MM.1S (cell line): Measurements from ENCODE around the gene LPIN1.

Experiments used
- DNase-seq: peaks from one replicate; pipeline ENCODE4 v3.0.0-alpha.2; 2015
- H2AFZ ChIP-seq: fragments of 300-600 bp; sonication (generic); 2 replicates; pipeline ENCODE4 v1.6.0; 2016; ENCODE audit warnings: antibody characterized with exemption, low read length
- H3F3A ChIP-seq: fragments of 300-600 bp; sonication (generic); 2 replicates; pipeline ENCODE4 v1.6.1; 2016; ENCODE audit warnings: mild to moderate bottlenecking, antibody characterized with exemption, low read length, moderate library complexity, mixed read lengths; ENCODE audit not compliant: insufficient read depth
- H3K27ac ChIP-seq: fragments of 300-600 bp; sonication (generic); 2 replicates; pipeline ENCODE4 v1.5.1; 2016; ENCODE audit warnings: mild to moderate bottlenecking, low read length
- H3K27me3 ChIP-seq: fragments of 300-600 bp; sonication (generic); replicated peaks from 2 replicates; pipeline ENCODE4 v1.6.0; 2016; ENCODE audit warnings: low read length; ENCODE audit not compliant: insufficient read depth
- H3K36me3 ChIP-seq: fragments of 300-600 bp; sonication (generic); replicated peaks from 2 replicates; pipeline ENCODE4 v1.6.1; 2016; ENCODE audit warnings: mild to moderate bottlenecking, low read length, mixed read lengths; ENCODE audit not compliant: insufficient read depth
- H3K4me1 ChIP-seq: fragments of 300-600 bp; sonication (generic); 2 replicates; pipeline ENCODE4 v1.6.1; 2016; ENCODE audit warnings: low read length, mixed read lengths
- H3K4me2 ChIP-seq: fragments of 300-600 bp; sonication (generic); 2 replicates; pipeline ENCODE4 v1.6.0; 2016; ENCODE audit warnings: low read depth, low read length
- H3K4me3 ChIP-seq: fragments of 300-600 bp; sonication (generic); 2 replicates; pipeline ENCODE4 v1.5.1; 2016; ENCODE audit warnings: low read length, mixed read lengths
- H3K79me2 ChIP-seq: fragments of 300-600 bp; sonication (generic); 2 replicates; pipeline ENCODE4 v1.6.1; 2016; ENCODE audit warnings: mixed run types, low read length, mixed read lengths
- H3K9ac ChIP-seq: fragments of 300-600 bp; sonication (generic); 2 replicates; pipeline ENCODE4 v1.6.1; 2016; ENCODE audit warnings: low read length, mixed read lengths
- H3K9me2 ChIP-seq: fragments of 300-600 bp; sonication (generic); replicated peaks from 2 replicates; pipeline ENCODE4 v1.6.1; 2016; ENCODE audit warnings: mild to moderate bottlenecking, low read length, mixed read lengths; ENCODE audit not compliant: insufficient read depth
- H3K9me3 ChIP-seq: fragments of 300-600 bp; sonication (generic); replicated peaks from 2 replicates; pipeline ENCODE4 v1.6.1; 2016; ENCODE audit warnings: mild to moderate bottlenecking, low read length, mixed read lengths; ENCODE audit not compliant: insufficient read depth
- H4K20me1 ChIP-seq: fragments of 300-600 bp; sonication (generic); 2 replicates; pipeline ENCODE4 v1.6.1; 2016; ENCODE audit warnings: mild to moderate bottlenecking, low read length, moderate library complexity, mixed read lengths; ENCODE audit not compliant: insufficient read depth
- CTCF ChIP-seq: fragments of 300-600 bp; sonication (generic); IDR thresholded peaks from 2 replicates; pipeline ENCODE4 v1.5.1; 2016; ENCODE audit warnings: antibody characterized with exemption, low read length, mixed read lengths
- EZH2 ChIP-seq: fragments of 300-600 bp; sonication (generic); optimal IDR thresholded peaks from 2 replicates; pipeline ENCODE3; 2017; ENCODE audit warnings: low read depth, mild to moderate bottlenecking, antibody characterized with exemption, low read length, mixed read lengths
- EZH2phosphoT487 ChIP-seq: fragments of 300-600 bp; sonication (generic); IDR thresholded peaks from 2 replicates; pipeline ENCODE4 v1.6.1; 2018; ENCODE audit warnings: antibody characterized with exemption, low read length

The LPIN1 gene

GRCh38 chr2:11870064-11870463 is 123.6 kb downstream of the LPIN1 start:
- Histone ChIP-seq H3K4me1 (no peaks in the 10 kb centered on the region), H3K36me3 (no peaks in the 10 kb centered on the region), H3F3A (no peaks in the 10 kb centered on the region), H3K79me2 (no peaks in the 10 kb centered on the region), H3K4me2 (no peak overlapping the region), H3K27ac (no peak overlapping the region), H3K9ac (no peak overlapping the region), H3K9me2 (no peaks in the 10 kb centered on the region), H3K4me3 (no peak overlapping the region), H4K20me1 (no peaks in the 10 kb centered on the region), H2AFZ (no peak overlapping the region), H3K27me3 (no peaks in the 10 kb centered on the region), H3K9me3 (no peaks in the 10 kb centered on the region)
- DNase-seq, result no peak
- no peak for TF ChIP-seq EZH2phosphoT487
- no peak for TF ChIP-seq CTCF
- TF ChIP-seq EZH2, result no peak

- Histone ChIP-seq H3K9ac (no peak overlapping the region), H3F3A (no peaks in the 10 kb centered on the region), H3K4me2 (no peak overlapping the region), H3K27ac (no peak overlapping the region), H2AFZ (no peak overlapping the region), H3K4me1 (no peaks in the 10 kb centered on the region), H3K36me3 (no peaks in the 10 kb centered on the region), H3K4me3 (no peak overlapping the region), H4K20me1 (no peaks in the 10 kb centered on the region), H3K27me3 (no peaks in the 10 kb centered on the region), H3K9me2 (no peaks in the 10 kb centered on the region), H3K9me3 (no peaks in the 10 kb centered on the region), H3K79me2 (no peaks in the 10 kb centered on the region)
- no peak for DNase-seq
- TF ChIP-seq EZH2phosphoT487 (no peak), EZH2 (no peak), CTCF (no peak)
These were observed 124.2 kb downstream of the LPIN1 start for GRCh38 chr2:11870584-11870983.

GRCh38 chr2:11871421-11871820 is 125.0 kb downstream of the LPIN1 start:
- H3K79me2 ChIP-seq, result no peaks in the 10 kb centered on the region
- no peak overlapping the region for H3K4me3 ChIP-seq
- H3K27me3 ChIP-seq, result no peaks in the 10 kb centered on the region
- no peaks in the 10 kb centered on the region for H3K9me2 ChIP-seq
- H3K36me3 ChIP-seq, result no peaks in the 10 kb centered on the region
- no peak overlapping the region for H3K4me2 ChIP-seq
- DNase-seq, result no peak
- H3K9me3 ChIP-seq, result no peaks in the 10 kb centered on the region
- H4K20me1 ChIP-seq, result no peaks in the 10 kb centered on the region
- no peaks in the 10 kb centered on the region for H3K4me1 ChIP-seq
- no peak overlapping the region for H3K9ac ChIP-seq
- no peak overlapping the region for H3K27ac ChIP-seq
- H2AFZ ChIP-seq, result no peak overlapping the region
- no peaks in the 10 kb centered on the region for H3F3A ChIP-seq
- TF ChIP-seq EZH2phosphoT487, result no peak
- no peak for TF ChIP-seq EZH2
- TF ChIP-seq CTCF, result no peak
